Trophoblast cell (in vitro differentiated cells and primary cell): Measurements from ENCODE around the gene NSMF.
"Not testable (repeated sequence)": the region's sequence is repeated elsewhere in the genome, so short reads cannot be mapped to it uniquely, and the experiment has no call there.

Experiments
- DNase-seq, 2 donors: peaks; one replicate each; pipeline ENCODE4 v3.0.0-alpha.2; 2016
- H2AFZ ChIP-seq: 2 replicates; pipeline ENCODE4 v1.6.1; 2013; ENCODE audit warnings: low read length, moderate library complexity, mild to moderate bottlenecking; ENCODE audit not compliant: insufficient read depth, poor library complexity
- H2AK5ac ChIP-seq: 2 replicates; pipeline ENCODE4 v1.6.1; 2013; ENCODE audit warnings: mild to moderate bottlenecking, low read length
- H2BK120ac ChIP-seq: 2 replicates; pipeline ENCODE4 v1.6.1; 2013; ENCODE audit warnings: low read length, mild to moderate bottlenecking, moderate library complexity; ENCODE audit not compliant: insufficient read depth, poor library complexity
- H2BK12ac ChIP-seq: 2 replicates; pipeline ENCODE4 v1.6.1; 2013; ENCODE audit warnings: mild to moderate bottlenecking, low read length, moderate library complexity
- H2BK5ac ChIP-seq: 2 replicates; pipeline ENCODE4 v1.6.1; 2013; ENCODE audit warnings: low read length, low read depth, moderate library complexity, mild to moderate bottlenecking; ENCODE audit not compliant: poor library complexity
- H3K14ac ChIP-seq: 2 replicates; pipeline ENCODE4 v1.6.1; 2013; ENCODE audit warnings: mild to moderate bottlenecking, low read length
- H3K18ac ChIP-seq: 2 replicates; pipeline ENCODE4 v1.6.1; 2013; ENCODE audit warnings: mild to moderate bottlenecking, low read length
- H3K23ac ChIP-seq: 2 replicates; pipeline ENCODE4 v1.6.1; 2013; ENCODE audit warnings: low read length
- H3K27ac ChIP-seq: 2 replicates; pipeline ENCODE4 v1.5.1; 2013; ENCODE audit warnings: low read depth, mild to moderate bottlenecking, inconsistent platforms, low read length, moderate library complexity
- H3K27me3 ChIP-seq: 2 replicates; pipeline ENCODE4 v1.6.1; 2013; ENCODE audit warnings: inconsistent platforms, mild to moderate bottlenecking, low read length, moderate library complexity; ENCODE audit not compliant: insufficient read depth
- H3K36me3 ChIP-seq, 2 experiments: 1 replicate in 1 of 2; 2 replicates in 1 of 2; pipeline ENCODE4 v1.6.1; 2013; ENCODE audit warnings: low read length in 2 of 2, mild to moderate bottlenecking in 2 of 2, moderate library complexity in 1 of 2; ENCODE audit not compliant: insufficient read depth in 2 of 2, control insufficient read depth in 1 of 2
- H3K4ac ChIP-seq: 2 replicates; pipeline ENCODE4 v1.6.1; 2013; ENCODE audit warnings: low read depth, mild to moderate bottlenecking, low read length, moderate library complexity
- H3K4me1 ChIP-seq, 2 experiments: 1 replicate in 1 of 2; 2 replicates in 1 of 2; pipeline ENCODE4 v1.6.1; 2013; ENCODE audit warnings: low read length in 2 of 2, mild to moderate bottlenecking in 2 of 2, moderate library complexity in 1 of 2; ENCODE audit not compliant: insufficient read depth in 2 of 2, control insufficient read depth in 1 of 2
- H3K4me2 ChIP-seq: 2 replicates; pipeline ENCODE4 v1.6.1; 2013; ENCODE audit warnings: inconsistent platforms, mild to moderate bottlenecking, low read length, moderate library complexity
- H3K4me3 ChIP-seq: 2 replicates; pipeline ENCODE4 v1.5.1; 2013; ENCODE audit warnings: mild to moderate bottlenecking, low read depth, low read length, inconsistent platforms
- H3K79me1 ChIP-seq: one replicate; pipeline ENCODE4 v1.6.1; 2013; ENCODE audit warnings: low read length
- H3K79me2 ChIP-seq: 2 replicates; pipeline ENCODE4 v1.6.1; 2013; ENCODE audit warnings: low read length, mild to moderate bottlenecking; ENCODE audit not compliant: control insufficient read depth, insufficient read depth, poor library complexity
- H3K9ac ChIP-seq: 2 replicates; pipeline ENCODE4 v1.6.1; 2013; ENCODE audit warnings: mild to moderate bottlenecking, low read length
- H3K9me3 ChIP-seq: 2 replicates; pipeline ENCODE4 v1.6.1; 2013; ENCODE audit warnings: low read depth, mild to moderate bottlenecking, control low read depth, inconsistent platforms, low read length; ENCODE audit not compliant: insufficient read depth
- H4K12ac ChIP-seq: 2 replicates; pipeline ENCODE4 v1.6.1; 2013; ENCODE audit warnings: low read depth, mild to moderate bottlenecking, low read length, moderate library complexity
- H4K8ac ChIP-seq: 2 replicates; pipeline ENCODE4 v1.6.1; 2013; ENCODE audit warnings: low read depth, mild to moderate bottlenecking, low read length, moderate library complexity
- H4K91ac ChIP-seq: one replicate; pipeline ENCODE4 v1.6.1; 2013; ENCODE audit warnings: low read depth, mild to moderate bottlenecking, low read length, moderate library complexity
- WGBS: extraction: QIAGEN DNeasy Blood & Tissue Kit; methylation state at CpG from one replicate; pipeline ENCODE4 v1.1.7; 2013; ENCODE audit warnings: missing lambda C conversion rate; ENCODE audit not compliant: insufficient read length, insufficient coverage; ENCODE audit errors: extremely low coverage; 5-methylcytosine and 5-hydroxymethylcytosine counted together

Gene NSMF

GRCh38 chr9:137470785-137471184 lies 11.7 kb upstream of the NSMF start:
- Histone ChIP-seq H2BK5ac (no peak overlapping the region), H3K79me2 (no peaks in the 10 kb centered on the region), H3K9ac (no peak overlapping the region), H3K9me3 (peaks cover 10% of the 10 kb centered on the region), H3K79me1 (no peaks in the 10 kb centered on the region), H4K12ac (no peak overlapping the region), H2AFZ (no peak overlapping the region), H3K4ac (no peak overlapping the region), H3K23ac (no peak overlapping the region), H3K27me3 (no peaks in the 10 kb centered on the region), H3K4me1 (no peaks in the 10 kb centered on the region), H3K4me2 (no peak overlapping the region), H4K91ac (no peak overlapping the region), H3K36me3 (no peaks in the 10 kb centered on the region), H4K8ac (no peak overlapping the region), H2BK120ac (no peak overlapping the region), H3K18ac (no peak overlapping the region), H3K27ac (no peak overlapping the region), H3K4me3 (no peak overlapping the region), H2BK12ac (no peak overlapping the region), H2AK5ac (no peak overlapping the region), H3K14ac (no peak overlapping the region)
- DNase-seq = no peak
- no CpG with 5 or more reads among the region's 7 CpGs for WGBS

- Histone ChIP-seq H3K4me1 (no peaks in the 10 kb centered on the region), H3K14ac (no peak overlapping the region), H4K12ac (no peak overlapping the region), H3K4me2 (no peak overlapping the region), H3K9ac (no peak overlapping the region), H4K8ac (no peak overlapping the region), H3K79me2 (no peaks in the 10 kb centered on the region), H3K27me3 (no peaks in the 10 kb centered on the region), H3K4ac (no peak overlapping the region), H3K4me3 (no peak overlapping the region), H2AFZ (no peak overlapping the region), H3K27ac (no peak overlapping the region), H2BK120ac (no peak overlapping the region), H3K23ac (no peak overlapping the region), H2AK5ac (no peak overlapping the region), H3K36me3 (no peaks in the 10 kb centered on the region), H3K9me3 (peaks cover 1% of the 10 kb centered on the region), H2BK5ac (no peak overlapping the region), H4K91ac (no peak overlapping the region), H3K79me1 (no peaks in the 10 kb centered on the region), H3K18ac (no peak overlapping the region), H2BK12ac (no peak overlapping the region)
- no CpG with 5 or more reads among the region's 7 CpGs for WGBS
- no peak for DNase-seq
Measured at GRCh38 chr9:137467896-137468295, 8.8 kb upstream of the NSMF start.

GRCh38 chr9:137467161-137467581 lies 8.0 kb upstream of the NSMF start:
- WGBS = no CpG with 5 or more reads among the region's 16 CpGs

GRCh38 chr9:137466389-137467085 lies 7.4 kb upstream of the NSMF start:
- H4K91ac ChIP-seq, H3K36me3 ChIP-seq: not testable (repeated sequence)

More at GRCh38 chr9:137467161-137467581, 8.0 kb upstream of the NSMF start:
- Histone ChIP-seq H3K9me3 (peaks cover 1% of the 10 kb centered on the region), H4K8ac (no peak overlapping the region), H3K27me3 (no peaks in the 10 kb centered on the region), H3K4me2 (no peak overlapping the region), H2BK5ac (no peak overlapping the region), H3K79me1 (no peaks in the 10 kb centered on the region), H3K18ac (no peak overlapping the region), H3K9ac (no peak overlapping the region), H2BK12ac (no peak overlapping the region), H3K36me3 (no peaks in the 10 kb centered on the region), H2AK5ac (no peak overlapping the region), H3K4ac (no peak overlapping the region), H4K12ac (no peak overlapping the region), H4K91ac (no peak overlapping the region), H3K14ac (no peak overlapping the region), H3K27ac (no peak overlapping the region), H2AFZ (no peak overlapping the region), H3K4me1 (no peaks in the 10 kb centered on the region), H3K4me3 (no peak overlapping the region), H2BK120ac (no peak overlapping the region), H3K23ac (no peak overlapping the region), H3K79me2 (no peaks in the 10 kb centered on the region)
- no peak for DNase-seq

More at GRCh38 chr9:137466389-137467085, 7.4 kb upstream of the NSMF start:
- not testable (repeated sequence) for H3K4me1 ChIP-seq, H3K14ac ChIP-seq, H2BK5ac ChIP-seq, H2AK5ac ChIP-seq, H3K9me3 ChIP-seq, DNase-seq, H2BK12ac ChIP-seq, H3K9ac ChIP-seq, H3K4ac ChIP-seq, H3K4me2 ChIP-seq, H3K79me2 ChIP-seq, H2AFZ ChIP-seq, H4K12ac ChIP-seq, H4K8ac ChIP-seq, H3K27me3 ChIP-seq, H3K23ac ChIP-seq, H2BK120ac ChIP-seq, H3K79me1 ChIP-seq, H3K27ac ChIP-seq, H3K18ac ChIP-seq, H3K4me3 ChIP-seq
- no CpG with 5 or more reads among the region's 35 CpGs for WGBS
